PC-3 (cell line): ENCODE measurements around the gene ZDHHC8. TPM values are rescaled to one million over a fixed set of nuclear protein-coding genes. Genes with fewer than 3 reads are reported as not detected.
A peak's percentile ranks its signal among the peaks of the same experiment; 100 is the strongest.

Experiments used
- ATAC-seq: fragments of 200-7000 bp; cut with Tn5 transposase; 2 replicates; pipeline ENCODE4 v1.9.1; 2020; ENCODE audit warnings: mild to moderate bottlenecking, moderate library complexity
- BruUV-seq: library from RNA; stranded (reverse); fragments of 400-500 nt; replicated peaks from 2 replicates; lab custom pipeline; 2021; lab: Mats Ljungman, UMichigan
- CTCF ChIA-PET: fragments of 300-600 bp; sonication (Branson Sonifier 250); formaldehyde crosslinking; loops from one replicate; lab custom pipeline; 2022; ENCODE audit warnings: antibody characterized with exemption; lab: Charles Lee
- POLR2A ChIA-PET: fragments of 300-600 bp; sonication (Branson Sonifier 250); formaldehyde crosslinking; loops from one replicate; lab custom pipeline; 2022; ENCODE audit warnings: antibody characterized with exemption; ENCODE audit not compliant: unreplicated experiment; lab: Charles Lee
- DNase-seq: peaks from one replicate; pipeline ENCODE4 v3.0.0-alpha.2; 2015
- H2AFZ ChIP-seq: fragments of 300-600 bp; sonication (generic); 2 replicates; pipeline ENCODE4 v1.6.0; 2016; ENCODE audit warnings: antibody characterized with exemption, low read length
- H3F3A ChIP-seq: fragments of 300-600 bp; sonication (generic); one replicate; pipeline ENCODE4 v1.6.0; 2017; ENCODE audit warnings: antibody characterized with exemption, low read length, control low read depth, mild to moderate bottlenecking; ENCODE audit not compliant: unreplicated experiment
- H3K27ac ChIP-seq: fragments of 300-600 bp; sonication (generic); 2 replicates; pipeline ENCODE4 v1.5.1; 2016; ENCODE audit warnings: mild to moderate bottlenecking, low read length
- H3K27me3 ChIP-seq: fragments of 300-600 bp; sonication (generic); 2 replicates; pipeline ENCODE4 v1.6.1; 2016; ENCODE audit warnings: low read length, mixed read lengths
- H3K36me3 ChIP-seq: fragments of 300-600 bp; sonication (generic); 2 replicates; pipeline ENCODE4 v1.6.1; 2016; ENCODE audit warnings: low read depth, mixed run types, low read length, mixed read lengths
- H3K4me1 ChIP-seq: fragments of 300-600 bp; sonication (generic); 2 replicates; pipeline ENCODE4 v1.5.1; 2016; ENCODE audit warnings: low read length; ENCODE audit not compliant: insufficient read depth
- H3K4me2 ChIP-seq: fragments of 300-600 bp; sonication (generic); 2 replicates; pipeline ENCODE4 v1.6.0; 2016; ENCODE audit warnings: low read length
- H3K4me3 ChIP-seq: fragments of 300-600 bp; sonication (generic); 2 replicates; pipeline ENCODE4 v1.5.1; 2016; ENCODE audit warnings: mild to moderate bottlenecking, low read length, mixed read lengths
- H3K79me2 ChIP-seq: fragments of 300-600 bp; sonication (generic); 2 replicates; pipeline ENCODE4 v1.6.1; 2017; ENCODE audit warnings: low read length, mixed read lengths
- H3K9ac ChIP-seq: fragments of 300-600 bp; sonication (generic); 2 replicates; pipeline ENCODE4 v1.6.0; 2016; ENCODE audit warnings: mild to moderate bottlenecking, low read length
- H3K9me2 ChIP-seq: fragments of 300-600 bp; sonication (generic); replicated peaks from 2 replicates; pipeline ENCODE4 v1.6.1; 2016; ENCODE audit warnings: mixed run types, low read length, mixed read lengths
- H3K9me3 ChIP-seq: fragments of 300-600 bp; sonication (generic); 2 replicates; pipeline ENCODE4 v1.6.1; 2016; ENCODE audit warnings: low read length, mixed read lengths
- H4K20me1 ChIP-seq: fragments of 300-600 bp; sonication (generic); 2 replicates; pipeline ENCODE4 v1.6.1; 2016; ENCODE audit warnings: low read length, mixed read lengths
- CTCF ChIP-seq: fragments of 300-600 bp; sonication (generic); conservative IDR thresholded peaks from 2 replicates; pipeline ENCODE4 v1.5.1; 2017; ENCODE audit warnings: antibody characterized with exemption, low read depth, mild to moderate bottlenecking, low read length
- EZH2 ChIP-seq: fragments of 300-600 bp; sonication (generic); IDR thresholded peaks from one replicate; pipeline ENCODE4 v1.6.1; 2017; ENCODE audit warnings: antibody characterized with exemption, mild to moderate bottlenecking, low read length; ENCODE audit not compliant: unreplicated experiment
- EZH2phosphoT487 ChIP-seq: fragments of 300-600 bp; sonication (generic); IDR thresholded peaks from 2 replicates; pipeline ENCODE4 v1.6.1; 2018; ENCODE audit warnings: mild to moderate bottlenecking, antibody characterized with exemption, low read length, borderline replicate concordance
- intact Hi-C: fragments of 100-400 bp; cut with micrococcal nuclease; formaldehyde crosslinking; loops from 2 replicates; pipeline ENCODE4 v1.9.0; 2023
- total RNA-seq: library from RNA; depleted of rRNA; stranded (reverse); fragments of >200 nt; gene quantifications from 2 replicates; pipeline ENCODE4 v1.2.3, GENCODE V29; 2014

ZDHHC8 gene
- total RNA-seq, 1 experiment from 2014 or later = 24.6 TPM

GRCh38 chr22:20126284-20127029, 5.1 kb upstream of the ZDHHC8 start:
- Histone ChIP-seq H3K4me1 (no peaks in the 10 kb centered on the region), H4K20me1 (no peaks in the 10 kb centered on the region), H3K36me3 (peaks cover 4% of the 10 kb centered on the region; the same call in 1 of the 2 replicates), H3K27ac (no peak overlapping the region), H3K4me2 (no peak overlapping the region), H3F3A (no peaks in the 10 kb centered on the region), H3K4me3 (no peak overlapping the region), H2AFZ (no peak overlapping the region), H3K79me2 (peaks cover 18% of the 10 kb centered on the region), H3K27me3 (no peaks in the 10 kb centered on the region), H3K9me3 (no peaks in the 10 kb centered on the region), H3K9me2 (no peaks in the 10 kb centered on the region), H3K9ac (no peak overlapping the region)
- DNase-seq = no peak
- ATAC-seq = no peak
- TF ChIP-seq EZH2 = no peak
- no peak for TF ChIP-seq EZH2phosphoT487
- no peak for TF ChIP-seq CTCF
- intact Hi-C loops = no loop called here
- ChIA-PET CTCF (no interaction called here), POLR2A (no interaction called here)
- TSS peak; percentile 19 for BruUV-seq

DNA sequence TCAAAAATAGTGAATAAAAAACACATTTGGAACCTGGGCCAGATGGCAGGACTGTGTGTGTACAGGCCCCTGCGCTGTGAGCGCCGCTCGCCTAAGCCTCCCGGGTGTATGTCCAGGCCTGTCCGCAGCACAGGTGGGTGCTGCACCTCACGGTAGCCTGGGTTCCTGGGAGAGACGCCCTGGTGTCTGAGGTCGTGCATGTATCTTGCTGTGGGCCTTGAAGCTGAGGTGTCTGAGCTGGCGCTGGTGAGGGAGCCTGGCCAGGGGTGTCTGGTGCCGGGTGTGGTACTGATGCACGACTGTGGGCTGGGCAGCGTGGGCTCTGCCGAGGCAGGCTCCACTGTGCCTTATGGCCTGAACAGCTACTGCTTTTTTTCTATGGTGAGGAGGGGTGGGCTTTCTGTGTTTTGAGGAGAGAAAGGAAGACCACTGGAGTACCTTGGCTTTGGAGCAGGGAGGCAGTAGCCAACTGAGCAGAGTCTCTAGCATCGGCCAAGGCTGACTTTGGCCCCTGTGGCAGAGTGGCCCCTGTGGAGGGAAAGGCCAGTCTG, 4.2 kb upstream of the ZDHHC8 start:
- Histone ChIP-seq H3K27ac (no peak overlapping the region), H3K9me2 (no peaks in the 10 kb centered on the region), H4K20me1 (no peaks in the 10 kb centered on the region), H3K79me2 (peaks cover 13% of the 10 kb centered on the region), H3K9me3 (no peaks in the 10 kb centered on the region), H3K27me3 (no peaks in the 10 kb centered on the region), H3K4me1 (peaks cover under 1% of the 10 kb centered on the region; the same call in 1 of the 2 replicates), H2AFZ (no peak overlapping the region), H3K4me3 (no peak overlapping the region), H3F3A (no peaks in the 10 kb centered on the region), H3K9ac (no peak overlapping the region), H3K4me2 (no peak overlapping the region), H3K36me3 (peaks cover under 1% of the 10 kb centered on the region; the same call in 1 of the 2 replicates)
- ATAC-seq (no peak), DNase-seq (no peak)
- BruUV-seq = no TSS peak
- intact Hi-C loops = no loop called here
- POLR2A ChIA-PET = no interaction called here
- CTCF ChIA-PET = no interaction called here
- TF ChIP-seq EZH2 (no peak), CTCF (no peak), EZH2phosphoT487 (no peak)
